AML-193 (cell line): ENCODE data around the gene STAT3.
A peak's percentile ranks its signal among the peaks of the same experiment; 100 is the strongest.
"Not testable (repeated sequence)": the region's sequence is repeated elsewhere in the genome, so short reads cannot be mapped to it uniquely, and the experiment has no call there.

Experiments used
- DNase-seq, 2 experiments: peaks; one replicate each; lab custom pipeline; 2025; lab: John Stamatoyannopoulos, UW

Gene STAT3

DNA sequence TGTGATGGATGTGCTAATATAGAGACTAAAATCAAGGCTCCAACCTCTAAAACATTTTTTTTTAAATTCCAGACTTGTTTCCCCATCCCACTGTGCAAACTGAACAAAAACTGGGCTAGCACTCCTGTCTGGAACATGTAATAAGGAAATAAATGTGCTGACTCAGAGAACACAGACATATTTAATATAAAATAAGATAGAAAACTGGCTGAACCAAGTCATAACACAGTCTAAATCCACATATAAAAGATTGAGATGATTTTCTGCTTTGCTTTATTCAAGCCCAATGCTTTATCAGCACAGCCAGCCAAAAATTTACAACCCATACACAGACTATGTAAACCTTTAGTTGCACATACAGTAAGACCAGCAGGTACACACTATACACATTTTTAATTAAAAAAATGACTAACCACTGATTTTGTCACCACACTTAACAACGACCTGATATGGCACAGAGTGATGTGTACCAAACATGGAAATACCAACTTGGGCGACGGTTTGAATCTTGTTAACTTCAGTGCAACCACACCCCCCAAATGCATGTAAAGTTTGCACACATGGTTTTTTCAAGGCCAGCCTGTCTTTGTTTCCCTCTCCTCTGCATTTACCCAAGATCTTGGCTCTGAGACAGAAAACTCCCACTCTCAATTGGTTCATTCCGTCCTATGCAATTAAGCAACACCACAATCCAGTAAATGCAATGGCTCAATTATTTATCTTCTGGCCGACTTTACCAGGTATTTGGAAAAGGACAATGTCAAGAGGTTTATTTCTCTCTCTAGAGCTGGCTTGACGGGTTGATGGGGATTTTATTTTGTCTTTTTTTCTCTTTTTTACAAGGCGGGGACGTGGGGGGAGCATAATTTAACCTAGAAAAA lies 1.2 kb downstream of the STAT3 start:
- peak; percentile 87 to 92 for DNase-seq

- DNase-seq, result no peak
Observed at GRCh38 chr17:42381898-42382297, 6.3 kb downstream of the STAT3 start.

DNA sequence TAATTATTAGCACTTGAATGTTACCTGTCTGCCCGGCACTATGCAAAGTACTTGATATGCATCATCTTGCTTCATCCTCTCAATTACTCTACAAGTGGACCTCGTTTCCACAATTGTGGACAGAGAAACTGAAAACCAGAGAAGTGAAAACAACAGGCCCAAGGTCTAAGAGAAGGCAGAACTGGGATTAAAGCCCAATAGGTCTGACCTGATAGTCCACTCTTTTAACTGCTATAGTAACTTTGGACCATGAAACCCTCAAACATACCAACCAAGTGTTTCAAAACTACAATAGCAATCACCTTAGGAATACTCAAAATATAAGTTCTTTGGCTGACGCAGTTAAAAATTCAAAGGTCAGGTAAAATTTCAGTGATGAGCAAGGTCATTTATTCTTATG lies 7.3 kb downstream of the STAT3 start:
- DNase-seq, result no peak

DNA sequence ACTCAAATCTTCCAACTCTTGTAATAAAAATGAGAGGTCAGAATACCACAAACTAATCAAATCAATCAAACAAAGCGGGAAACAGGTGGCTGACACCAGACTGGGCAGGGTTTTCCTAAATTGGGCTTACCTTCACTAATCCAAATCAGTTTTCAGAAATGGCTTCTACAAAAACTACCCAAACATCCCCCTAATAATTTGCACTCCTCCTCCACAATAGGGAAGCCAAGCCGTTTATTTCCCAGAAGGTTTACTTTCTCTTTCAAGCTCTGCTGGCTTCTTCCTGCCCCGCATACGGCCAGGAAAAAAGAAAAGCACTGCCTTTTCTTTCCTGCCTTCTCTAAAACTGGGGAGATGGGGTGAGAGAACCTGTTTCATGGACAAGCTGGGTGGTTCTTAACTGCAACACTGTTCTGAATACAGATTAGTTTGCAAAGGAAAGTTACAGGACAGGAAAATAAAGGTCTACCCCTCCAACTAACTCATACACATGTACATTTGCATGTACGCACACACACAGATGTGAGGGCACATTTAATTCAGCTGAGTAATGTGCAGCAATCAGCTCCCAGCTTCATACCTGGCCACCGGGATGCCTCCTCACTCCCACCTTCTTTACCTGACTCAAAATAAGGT lies 9.2 kb downstream of the STAT3 start:
- peak in 1 of 2 experiments; percentile 32 for DNase-seq

- no peak for DNase-seq
Observed at GRCh38 chr17:42378359-42378958, 9.8 kb downstream of the STAT3 start.

GRCh38 chr17:42373896-42374295 lies 14.3 kb downstream of the STAT3 start:
- DNase-seq, result no peak

DNA sequence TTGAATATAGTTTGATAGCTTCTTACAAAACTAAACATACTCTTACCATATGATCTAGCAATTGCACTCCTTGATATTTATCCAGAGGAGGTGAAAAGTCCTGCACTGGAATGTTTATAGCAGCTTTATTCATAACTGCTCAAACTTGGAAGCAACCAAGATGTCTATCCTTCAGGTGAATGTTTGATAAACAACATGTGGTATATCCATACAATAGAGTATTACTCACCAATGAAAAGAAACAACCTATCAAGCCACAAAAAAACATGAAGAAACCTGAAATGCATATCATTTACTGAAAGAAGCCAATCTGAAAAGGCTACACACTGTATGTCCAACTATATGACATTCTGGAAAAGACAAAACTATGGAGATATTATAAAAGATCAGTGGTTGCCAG lies 16.1 kb downstream of the STAT3 start:
- DNase-seq, result no peak

GRCh38 chr17:42368797-42369561 lies 19.3 kb downstream of the STAT3 start:
- DNase-seq, result not testable (repeated sequence)

GRCh38 chr17:42368310-42368709 lies 19.9 kb downstream of the STAT3 start:
- not testable (repeated sequence) for DNase-seq

DNA sequence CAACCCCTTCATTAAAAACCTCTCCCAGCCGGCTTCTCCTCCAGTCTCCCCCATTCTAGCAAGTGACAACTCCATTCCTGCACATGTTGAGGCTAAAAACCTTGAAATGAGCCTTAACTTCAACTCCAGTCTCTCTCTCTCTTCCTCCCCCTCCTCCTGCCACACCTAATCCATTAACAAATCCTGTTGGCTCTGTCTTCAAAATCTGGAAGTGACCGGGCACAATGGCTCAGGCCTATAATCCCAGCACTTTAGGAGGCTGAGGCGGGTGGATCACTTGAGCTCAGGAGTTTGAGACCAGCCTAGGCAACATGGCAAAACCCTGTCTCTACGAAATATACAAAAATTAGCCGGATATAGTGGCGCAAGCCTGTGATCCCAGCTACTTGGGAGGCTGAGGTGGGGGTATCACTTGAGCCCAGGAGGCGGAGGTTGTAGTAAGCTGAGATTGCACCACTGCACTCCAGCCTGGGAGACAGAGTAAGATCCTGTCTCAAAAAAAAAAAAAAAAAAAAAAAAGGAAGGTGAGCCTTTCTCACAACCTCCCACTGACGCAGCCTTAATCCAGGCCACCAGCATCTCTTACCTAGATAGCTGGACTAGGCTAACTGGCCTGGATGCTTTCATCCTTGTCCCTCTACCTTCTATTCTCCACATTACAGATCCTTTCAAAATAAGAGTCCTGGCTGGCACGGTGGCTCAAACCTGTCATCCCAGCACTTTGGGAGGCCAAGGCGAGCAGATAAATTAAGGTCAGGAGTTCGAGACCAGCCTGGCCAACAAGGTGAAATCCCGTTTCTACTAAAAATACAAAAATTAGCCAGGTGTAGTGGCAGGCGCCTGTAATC lies 21.8 kb downstream of the STAT3 start:
- not testable (repeated sequence) for DNase-seq

- no peak for DNase-seq
Observed at GRCh38 chr17:42365136-42365535, 23.1 kb downstream of the STAT3 start.

GRCh38 chr17:42363767-42364585 lies 24.3 kb downstream of the STAT3 start:
- no peak for DNase-seq

DNA sequence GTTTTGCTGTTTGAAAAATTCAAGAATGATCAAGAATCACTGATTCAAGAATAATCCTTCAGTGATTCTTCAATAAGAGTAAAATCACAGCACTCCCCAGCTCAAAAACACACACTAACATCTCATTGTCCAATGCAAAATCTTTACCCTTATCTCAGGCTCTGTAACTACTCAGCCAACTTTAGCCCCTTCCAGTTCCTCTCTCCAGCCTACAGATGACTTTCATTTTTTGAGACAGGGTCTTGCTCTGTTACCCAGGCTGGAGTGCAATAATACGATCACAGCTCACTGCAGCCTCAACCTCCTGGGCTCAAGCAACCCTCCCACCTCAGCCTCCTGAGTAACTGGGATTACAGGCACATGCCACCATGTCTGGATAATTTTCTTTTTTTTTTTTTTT lies 25.0 kb downstream of the STAT3 start:
- no peak for DNase-seq

DNA sequence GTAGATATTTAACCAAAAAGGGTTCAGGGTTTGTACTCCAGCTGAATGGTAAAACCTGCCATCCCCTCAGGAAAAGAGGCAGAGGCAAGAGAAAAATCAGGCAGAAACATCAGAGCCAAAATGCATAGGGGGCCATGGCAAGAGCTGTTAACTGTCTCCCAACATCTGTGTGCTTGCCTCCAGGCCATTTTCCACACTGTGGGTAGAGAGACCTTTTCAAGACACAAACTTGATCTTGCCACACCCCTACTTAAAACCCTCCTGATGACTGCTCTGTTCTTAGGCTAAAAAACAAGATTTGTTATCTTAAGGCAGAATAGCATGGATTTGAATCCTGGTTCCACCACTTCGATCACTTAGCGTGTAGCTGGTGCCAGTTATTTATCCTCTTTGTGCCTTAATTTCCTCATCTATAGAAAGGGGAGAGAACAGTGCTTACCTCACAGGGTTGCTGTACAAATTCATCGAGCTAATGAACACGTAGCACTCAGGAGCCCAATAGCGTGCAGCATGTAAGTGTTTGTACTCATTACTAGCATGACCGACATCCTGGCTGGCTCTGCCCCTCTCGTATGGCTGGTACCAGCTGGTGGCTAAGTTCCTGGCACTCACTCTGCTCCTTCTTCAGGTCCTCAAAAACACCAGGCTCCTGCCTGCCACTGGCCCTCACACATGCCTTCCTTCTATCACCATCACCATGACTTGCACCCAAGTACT lies 25.8 kb downstream of the STAT3 start:
- DNase-seq, result no peak

DNA sequence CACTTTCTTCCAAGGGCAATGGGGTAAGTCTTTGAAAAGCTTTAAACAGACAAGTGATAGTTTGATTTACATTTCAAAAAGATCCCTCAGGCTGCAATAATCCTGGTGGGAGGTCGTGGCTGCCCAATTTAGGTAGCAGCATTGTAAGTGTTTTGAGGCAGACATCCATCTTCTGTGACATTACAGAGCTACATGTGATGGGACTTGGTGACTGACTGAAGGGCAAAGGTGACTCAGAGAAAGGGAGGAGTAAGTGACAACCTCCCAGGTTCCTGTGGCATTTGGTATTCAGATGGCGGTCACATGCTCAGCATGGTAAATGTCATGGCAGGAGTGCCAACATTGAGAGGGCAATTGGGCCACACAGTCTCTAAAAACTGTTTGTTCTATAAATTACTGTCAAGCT lies 26.5 kb downstream of the STAT3 start:
- DNase-seq, result no peak

DNA sequence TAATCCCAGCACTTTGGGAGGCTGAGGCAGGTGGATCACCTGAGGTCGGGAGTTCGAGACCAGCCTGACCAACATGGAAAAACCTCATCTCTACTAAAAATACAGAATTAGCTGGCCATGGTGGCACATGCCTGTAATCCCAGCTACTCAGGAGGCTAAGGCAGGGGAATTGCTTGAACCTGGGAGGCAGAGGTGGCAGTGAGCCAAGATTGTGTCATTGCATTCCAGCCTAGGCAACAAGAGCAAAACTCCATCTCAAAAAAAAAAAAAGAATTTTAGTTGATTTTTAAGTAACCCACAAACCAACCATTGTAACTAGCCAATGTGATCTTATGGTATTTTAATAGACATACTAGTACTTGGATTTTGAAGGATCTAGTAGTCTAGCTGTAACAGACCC lies 27.9 kb downstream of the STAT3 start:
- not testable (repeated sequence) for DNase-seq

- DNase-seq, result no peak
Observed at GRCh38 chr17:42359133-42359532, 29.1 kb downstream of the STAT3 start.

GRCh38 chr17:42358434-42358833 lies 29.8 kb downstream of the STAT3 start:
- DNase-seq, result no peak

DNA sequence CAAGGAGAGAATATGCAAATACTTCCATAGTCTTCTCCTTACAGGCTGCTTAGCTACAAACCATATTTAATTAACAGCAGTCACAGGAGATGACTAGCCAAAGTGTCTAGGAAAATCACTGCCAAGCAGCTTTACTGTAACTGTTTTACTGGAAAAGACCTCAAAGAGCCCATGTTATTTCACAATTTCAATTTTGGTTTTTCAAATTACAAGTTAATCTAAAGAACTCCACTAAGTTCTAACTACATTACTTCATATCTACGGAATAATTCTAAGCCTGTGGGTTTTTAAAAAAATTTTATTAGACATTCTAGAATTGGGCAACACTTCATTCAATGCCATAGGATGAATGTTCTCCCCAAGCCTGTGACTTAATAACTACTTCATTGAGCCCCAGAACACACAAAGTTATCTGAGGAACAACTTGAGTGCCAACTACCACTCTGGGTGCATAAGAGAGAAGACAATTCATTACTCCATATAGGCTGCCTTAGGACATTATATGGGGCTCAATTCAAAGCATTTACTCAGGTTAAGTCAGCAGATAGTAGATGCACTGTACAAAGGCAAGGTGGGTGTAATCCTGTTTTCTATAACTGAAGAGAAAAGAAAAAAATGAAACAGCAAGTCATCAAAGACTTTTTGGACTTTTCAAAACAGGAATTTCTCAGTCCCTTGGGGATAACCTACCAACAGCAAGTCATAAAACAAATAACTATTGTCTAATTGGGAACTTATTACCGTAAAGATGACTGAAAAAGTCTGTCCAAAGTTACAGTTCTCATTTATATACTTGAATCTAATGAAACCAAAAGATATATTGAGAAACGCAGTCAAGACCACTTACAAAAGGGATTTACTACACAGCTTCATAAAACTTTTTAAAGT lies 33.0 kb downstream of the STAT3 start:
- no peak for DNase-seq
